HG02973 (cell line): Measurements from ENCODE around the gene RIMBP2.

Experiments used
- ATAC-seq: cut with Tn5 transposase; IDR thresholded peaks from one replicate; pipeline ENCODE4 v1.9.1; 2021; ENCODE audit warnings: moderate library complexity; ENCODE audit not compliant: unreplicated experiment

RIMBP2 gene

GRCh38 chr12:130555221-130555620 lies 160.9 kb downstream of the RIMBP2 start:
- ATAC-seq, result no peak

- ATAC-seq, result no peak
Observed at GRCh38 chr12:130552483-130552996, 163.6 kb downstream of the RIMBP2 start.

- ATAC-seq, result no peak
Observed at GRCh38 chr12:130549361-130549760, 166.7 kb downstream of the RIMBP2 start.

GRCh38 chr12:130547480-130548155 lies 168.5 kb downstream of the RIMBP2 start:
- no peak for ATAC-seq

- ATAC-seq, result no peak
Observed at GRCh38 chr12:130546494-130546893, 169.6 kb downstream of the RIMBP2 start.

GRCh38 chr12:130545475-130545874 lies 170.6 kb downstream of the RIMBP2 start:
- ATAC-seq, result no peak

- no peak for ATAC-seq
Observed at GRCh38 chr12:130540376-130540775, 175.7 kb downstream of the RIMBP2 start.

GRCh38 chr12:130538343-130539095 lies 177.6 kb downstream of the RIMBP2 start:
- no peak for ATAC-seq

GRCh38 chr12:130537655-130538054 lies 178.4 kb downstream of the RIMBP2 start:
- no peak for ATAC-seq

GRCh38 chr12:130537051-130537450 lies 179.0 kb downstream of the RIMBP2 start:
- no peak for ATAC-seq

GRCh38 chr12:130530429-130530828 lies 185.7 kb downstream of the RIMBP2 start:
- no peak for ATAC-seq

GRCh38 chr12:130529781-130530180 lies 186.3 kb downstream of the RIMBP2 start:
- ATAC-seq, result no peak

- no peak for ATAC-seq
Observed at GRCh38 chr12:130527239-130527638, 188.9 kb downstream of the RIMBP2 start.

- no peak for ATAC-seq
Observed at GRCh38 chr12:130526813-130527212, 189.3 kb downstream of the RIMBP2 start.

GRCh38 chr12:130525384-130526172 lies 190.5 kb downstream of the RIMBP2 start:
- ATAC-seq, result no peak

- no peak for ATAC-seq
Observed at GRCh38 chr12:130524759-130525158, 191.3 kb downstream of the RIMBP2 start.

- ATAC-seq, result no peak
Observed at GRCh38 chr12:130523863-130524614, 192.1 kb downstream of the RIMBP2 start.

- no peak for ATAC-seq
Observed at GRCh38 chr12:130523208-130523607, 192.9 kb downstream of the RIMBP2 start.

- no peak for ATAC-seq
Observed at GRCh38 chr12:130522244-130522834, 193.8 kb downstream of the RIMBP2 start.

GRCh38 chr12:130521375-130522124 lies 194.5 kb downstream of the RIMBP2 start:
- ATAC-seq, result no peak
